ENCODE results near the gene ADSS2.

DNA sequence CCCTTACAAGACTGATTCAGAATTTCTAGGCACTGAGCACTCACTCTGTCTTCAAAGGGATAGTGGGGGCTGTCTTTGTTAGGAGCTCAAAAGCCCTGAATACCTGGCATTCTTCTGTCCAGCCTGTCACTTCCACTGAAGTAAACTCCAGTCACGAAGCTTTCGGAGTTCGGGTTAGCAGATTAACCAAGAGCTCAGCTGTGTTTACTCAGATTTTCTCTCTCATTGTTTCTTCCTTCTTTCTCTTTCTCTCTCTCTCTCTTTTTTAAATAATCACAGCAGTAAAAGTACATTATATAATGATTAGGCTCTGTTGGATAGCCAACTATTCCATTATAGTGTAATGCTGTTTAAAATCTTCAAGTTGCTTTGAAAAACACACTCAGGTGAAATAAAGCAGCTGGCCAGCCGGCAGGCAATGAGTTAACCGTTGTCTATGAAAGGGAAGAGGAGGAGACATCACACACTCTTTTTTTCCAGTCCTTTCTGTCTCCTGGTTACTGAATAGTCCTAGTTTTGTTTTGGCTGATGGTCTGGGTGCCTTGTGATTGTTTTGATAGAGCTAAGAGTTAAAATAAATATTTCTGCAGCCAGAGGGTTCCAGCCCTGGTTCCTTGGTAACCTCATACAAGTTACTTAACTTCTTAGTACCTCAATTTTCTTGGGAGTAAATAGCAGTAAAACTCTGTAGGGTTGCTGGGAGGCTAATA lies 89.8 kb downstream of the ADSS2 start:
- no peak for TF ChIP-seq POLR2AphosphoS5 (IDR thresholded peaks at IDR 0.05; ENCODE audit: low read depth, low read length)
- TF ChIP-seq POLR2A (IDR thresholded peaks at IDR 0.05; ENCODE audit: low read depth, low read length) = no peak
- TF ChIP-seq SPI1 (IDR thresholded peaks at IDR 0.05; ENCODE audit: low read depth, low read length) = no peak
